ENCODE results near the gene GPR139. TPM values are rescaled to one million over a fixed set of nuclear protein-coding genes. Genes with fewer than 3 reads are reported as not detected.

GPR139 gene
- total RNA-seq, 1 experiment from 2014 or later, result not detected

DNA sequence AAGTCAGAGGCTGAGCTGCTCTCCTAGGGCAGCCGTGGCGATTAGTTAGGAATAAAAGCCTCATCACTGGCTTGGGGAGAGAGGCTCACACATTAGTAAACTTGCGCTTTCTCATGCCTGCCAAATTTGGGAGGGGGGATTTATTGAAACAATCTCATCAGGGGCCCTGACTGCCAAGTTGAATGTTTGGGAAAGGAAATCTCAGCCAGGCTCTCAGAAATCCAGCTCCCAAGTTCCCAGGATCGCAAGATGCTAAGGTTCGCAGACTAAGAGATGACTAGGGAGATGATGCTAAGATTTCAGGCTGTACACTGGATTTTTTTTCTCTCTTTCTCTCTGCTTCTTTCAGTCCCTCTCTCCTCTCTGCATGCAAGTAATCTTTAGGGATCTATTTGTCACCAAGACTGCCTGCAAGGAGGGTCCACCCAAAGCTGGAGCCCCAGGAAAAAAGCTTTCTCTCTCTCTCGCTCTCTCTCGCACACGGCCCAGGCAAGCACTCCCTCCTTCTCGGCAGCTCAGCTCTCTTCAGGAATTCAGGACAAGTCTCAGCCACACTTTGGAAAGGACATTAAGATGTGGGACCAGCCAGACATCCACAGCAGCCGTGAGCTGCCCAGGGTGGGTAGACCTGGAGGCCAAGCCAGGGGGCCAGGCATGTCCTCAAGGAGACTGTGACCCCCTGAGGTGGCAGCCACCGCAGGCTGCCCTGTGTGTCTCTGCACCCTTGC, 1.4 kb downstream of the GPR139 start:
- H3K4me3 ChIP-seq, result no peak overlapping the region
- H3K36me3 ChIP-seq, result no peaks in the 10 kb centered on the region
- peaks cover 48% of the 10 kb centered on the region for H3K27me3 ChIP-seq
- no peak for DNase-seq
- no peaks in the 10 kb centered on the region for H3K9me3 ChIP-seq

DNA sequence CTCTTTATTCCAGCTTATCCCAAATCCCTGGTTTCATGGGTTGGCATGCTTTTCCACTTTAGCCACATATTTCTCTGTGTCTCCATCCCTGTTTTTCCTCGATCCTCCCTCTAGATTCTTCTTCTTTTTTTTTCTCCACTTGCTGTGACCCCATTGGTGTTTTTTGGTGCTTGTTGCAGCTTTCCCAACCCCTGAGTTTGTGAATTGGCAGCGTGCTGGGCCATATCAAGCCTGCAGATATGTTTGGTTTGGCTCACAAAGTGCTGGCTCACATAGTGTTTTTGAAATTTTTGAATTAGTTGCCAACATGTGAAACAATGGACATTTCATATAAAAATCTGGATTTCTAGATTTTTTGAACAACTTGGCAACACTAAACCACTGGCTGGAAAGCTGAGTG, 8.8 kb downstream of the GPR139 start:
- no peak overlapping the region for H3K4me3 ChIP-seq
- H3K36me3 ChIP-seq, result no peaks in the 10 kb centered on the region
- H3K27me3 ChIP-seq, result peaks cover 6% of the 10 kb centered on the region
- H3K9me3 ChIP-seq, result no peaks in the 10 kb centered on the region
- no peak for DNase-seq

DNA sequence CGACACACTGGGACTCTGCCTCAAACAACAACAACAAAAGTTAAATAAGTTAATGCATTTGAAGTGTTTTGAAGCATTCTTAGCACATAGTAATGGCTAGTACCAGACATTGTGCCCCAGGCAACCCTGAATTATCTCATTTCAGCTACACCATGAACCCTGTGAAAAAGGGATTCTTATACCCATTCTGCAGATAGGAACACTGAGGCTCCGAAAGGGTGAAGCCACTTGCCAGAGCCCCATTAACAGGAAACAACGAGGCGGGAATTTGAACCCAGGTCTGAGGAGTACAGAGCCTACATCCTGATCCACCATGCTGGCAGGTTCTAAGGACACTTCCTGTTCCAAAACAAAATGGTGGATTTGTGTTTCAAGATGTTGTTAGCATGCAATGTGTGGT, 9.2 kb downstream of the GPR139 start:
- Histone ChIP-seq H3K9me3 (no peaks in the 10 kb centered on the region), H3K36me3 (no peaks in the 10 kb centered on the region), H3K4me3 (no peak overlapping the region), H3K27me3 (peaks cover 2% of the 10 kb centered on the region)
- no peak for DNase-seq

DNA sequence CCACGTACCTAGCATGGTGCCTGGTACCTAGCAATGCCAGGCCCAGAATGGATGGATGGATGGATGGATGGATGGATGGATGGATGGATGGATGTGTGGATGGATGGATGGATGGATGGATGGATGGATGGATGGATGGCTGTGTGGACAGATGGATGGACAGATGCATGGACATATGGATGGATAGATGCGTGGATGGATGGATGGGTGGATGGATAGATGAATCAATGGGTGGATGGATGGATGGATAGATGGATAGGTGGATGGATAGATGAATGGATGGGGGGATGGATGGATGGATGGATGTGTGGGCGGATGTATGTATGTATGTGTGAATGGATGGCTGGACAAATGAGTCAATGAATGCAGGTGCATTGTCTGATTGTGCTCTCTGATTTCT, 12.6 kb downstream of the GPR139 start:
- no peak for DNase-seq
- Histone ChIP-seq H3K9me3 (no peaks in the 10 kb centered on the region), H3K27me3 (no peaks in the 10 kb centered on the region; the same call in none of the 2 replicates), H3K4me3 (no peak overlapping the region), H3K36me3 (no peaks in the 10 kb centered on the region)

DNA sequence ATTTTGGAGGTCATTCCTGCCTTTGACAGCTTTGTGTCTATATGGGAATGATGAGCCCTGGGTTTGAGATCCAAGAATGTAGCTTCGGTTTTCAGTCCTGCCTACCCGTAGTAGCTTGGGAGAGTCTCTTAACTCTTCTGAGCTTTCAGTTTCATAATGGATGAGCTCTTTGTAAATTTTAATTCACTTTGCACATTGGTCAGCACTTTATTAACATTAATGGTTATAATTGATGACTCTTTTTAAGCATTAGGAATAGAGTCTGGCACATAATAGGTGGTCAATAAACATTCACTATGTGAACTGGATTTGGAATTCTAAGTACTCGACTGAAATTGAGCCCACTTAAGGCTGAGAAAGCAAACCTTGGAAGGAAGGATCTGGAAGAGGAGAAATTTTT, 17.3 kb downstream of the GPR139 start:
- no peaks in the 10 kb centered on the region for H3K9me3 ChIP-seq
- DNase-seq, result no peak
- H3K36me3 ChIP-seq, result no peaks in the 10 kb centered on the region
- peaks cover 3% of the 10 kb centered on the region for H3K27me3 ChIP-seq
- no peak overlapping the region for H3K4me3 ChIP-seq

DNA sequence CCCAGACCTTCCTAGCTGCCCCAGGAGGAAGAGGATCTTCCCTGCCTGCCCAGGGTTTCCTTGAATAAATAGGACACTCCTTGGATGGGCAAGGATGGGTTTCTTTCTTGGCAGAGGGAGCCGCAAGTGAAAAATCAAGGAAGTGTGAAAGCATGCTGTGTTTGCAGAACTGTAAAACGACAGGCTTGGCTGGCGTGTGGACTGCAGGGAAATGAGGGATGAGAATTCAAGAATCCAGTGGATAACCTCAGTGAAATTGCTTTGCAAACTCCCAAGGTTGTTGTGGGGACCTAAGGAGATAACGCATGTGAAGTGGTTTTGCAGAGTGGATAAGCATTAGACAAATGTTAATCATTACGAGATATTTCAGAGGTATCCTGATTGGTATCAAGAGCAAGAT, 20.4 kb downstream of the GPR139 start:
- Histone ChIP-seq H3K36me3 (no peaks in the 10 kb centered on the region), H3K27me3 (peaks cover 5% of the 10 kb centered on the region), H3K4me3 (no peak overlapping the region), H3K9me3 (no peaks in the 10 kb centered on the region)
- no peak for DNase-seq

DNA sequence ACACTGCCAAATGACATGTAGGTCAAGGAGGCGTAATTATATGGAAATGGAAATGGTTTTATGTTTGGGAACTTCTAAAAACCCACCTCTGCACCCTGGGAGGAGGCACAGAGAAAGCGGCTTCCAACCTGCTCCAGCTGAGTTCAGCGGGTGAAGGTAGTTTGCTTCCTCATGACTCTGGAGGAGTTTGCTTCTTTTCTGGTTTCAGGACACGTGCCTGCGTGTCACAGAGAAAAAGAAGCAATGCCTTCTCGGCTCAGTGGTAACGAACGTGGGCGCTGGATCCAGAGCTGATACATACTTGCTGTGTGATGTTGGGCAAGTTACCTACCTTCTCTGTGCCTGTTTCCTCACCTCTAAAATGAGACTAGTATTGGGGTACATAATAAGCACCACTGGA, 22.1 kb downstream of the GPR139 start:
- Histone ChIP-seq H3K27me3 (peaks cover 5% of the 10 kb centered on the region), H3K4me3 (no peak overlapping the region), H3K36me3 (no peaks in the 10 kb centered on the region), H3K9me3 (no peaks in the 10 kb centered on the region)
- DNase-seq, result no peak

DNA sequence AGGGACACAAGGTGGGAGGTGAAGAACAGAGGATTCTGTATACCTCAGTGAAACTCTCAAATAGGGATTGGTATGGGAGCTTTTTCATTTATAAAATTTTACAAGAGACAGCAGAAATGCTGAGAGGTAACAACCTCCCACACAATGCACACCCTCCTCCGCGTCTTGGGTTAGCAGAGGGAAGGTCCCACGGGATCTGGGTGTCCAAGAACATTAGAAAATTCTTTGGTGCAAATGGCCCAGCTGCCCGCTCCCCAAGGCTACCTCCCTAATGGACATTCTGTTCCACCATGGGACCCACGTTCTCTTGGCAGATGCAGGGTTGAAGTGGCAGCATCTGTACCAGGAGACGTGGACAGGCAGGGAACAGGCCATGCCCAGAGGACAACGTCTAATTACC, 22.5 kb downstream of the GPR139 start:
- Histone ChIP-seq H3K36me3 (no peaks in the 10 kb centered on the region), H3K9me3 (no peaks in the 10 kb centered on the region), H3K4me3 (no peak overlapping the region), H3K27me3 (peaks cover 5% of the 10 kb centered on the region)
- DNase-seq, result no peak

DNA sequence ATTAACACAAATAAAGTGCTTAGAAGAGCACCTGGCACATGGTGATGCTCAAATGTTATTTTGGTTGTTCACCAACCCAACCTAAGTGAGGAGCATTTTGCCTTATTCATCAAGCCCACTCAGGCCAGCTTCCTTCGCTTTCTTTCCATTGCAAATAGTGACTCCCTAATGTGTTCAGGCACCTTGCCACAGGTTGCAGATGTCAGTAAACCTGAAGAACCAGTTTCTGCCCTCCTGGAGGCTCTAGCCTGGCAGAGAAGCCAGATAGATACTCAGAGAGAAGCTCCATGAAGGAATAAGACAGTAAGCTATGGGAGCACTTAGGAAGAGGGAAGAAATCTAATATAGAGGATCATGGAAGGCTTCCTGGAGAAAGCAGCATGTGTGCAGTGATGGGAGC, 23.9 kb downstream of the GPR139 start:
- H3K36me3 ChIP-seq, result no peaks in the 10 kb centered on the region
- H3K4me3 ChIP-seq, result no peak overlapping the region
- no peaks in the 10 kb centered on the region for H3K9me3 ChIP-seq
- no peak for DNase-seq
- H3K27me3 ChIP-seq, result peaks cover 5% of the 10 kb centered on the region

DNA sequence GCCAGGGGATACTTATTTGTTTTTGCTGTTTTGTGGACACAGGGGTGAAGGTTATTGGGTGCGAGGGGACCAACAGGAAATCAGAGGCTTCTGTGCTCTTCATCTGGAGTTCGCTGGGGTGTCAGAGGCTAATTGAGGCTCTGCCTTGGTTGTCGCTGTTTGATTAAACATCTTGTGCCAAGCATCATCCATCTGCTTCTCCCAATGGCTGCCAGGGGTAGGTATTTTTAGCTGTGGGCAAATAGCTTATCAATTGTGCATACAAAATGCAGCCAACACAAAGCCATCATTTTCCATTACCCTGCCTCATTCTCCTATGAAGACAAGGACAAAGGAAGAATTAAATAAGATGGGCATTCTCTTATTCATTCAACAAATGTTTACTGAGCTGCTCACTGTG, 27.8 kb downstream of the GPR139 start:
- H3K4me3 ChIP-seq, result no peak overlapping the region
- H3K27me3 ChIP-seq, result peaks cover 4% of the 10 kb centered on the region
- H3K9me3 ChIP-seq, result no peaks in the 10 kb centered on the region
- no peak for DNase-seq
- no peaks in the 10 kb centered on the region for H3K36me3 ChIP-seq

DNA sequence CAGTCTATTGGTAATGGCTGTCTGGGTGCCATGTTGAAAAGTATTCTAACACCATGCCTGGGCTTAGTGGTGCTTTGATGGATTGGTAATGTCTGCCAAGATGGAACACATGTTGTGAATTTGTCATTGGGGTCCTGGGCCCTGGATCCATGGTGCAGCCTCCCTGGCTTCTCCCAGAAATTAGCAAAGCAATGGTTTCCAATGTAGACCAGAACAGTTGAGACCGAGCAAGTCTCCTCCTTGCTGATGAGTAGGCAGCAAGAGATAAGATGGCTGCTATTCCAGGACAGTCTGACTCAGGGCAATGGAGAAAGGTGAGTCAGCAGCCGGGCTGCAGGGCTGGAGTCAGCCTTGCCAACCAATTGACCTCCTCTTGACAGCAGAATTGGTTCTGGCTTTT, 30.8 kb downstream of the GPR139 start:
- H3K36me3 ChIP-seq, result no peaks in the 10 kb centered on the region
- peak; percentile 44 for DNase-seq
- no peak overlapping the region for H3K4me3 ChIP-seq
- no peaks in the 10 kb centered on the region for H3K9me3 ChIP-seq
- H3K27me3 ChIP-seq, result peaks cover 9% of the 10 kb centered on the region; the same call in 1 of the 2 replicates

DNA sequence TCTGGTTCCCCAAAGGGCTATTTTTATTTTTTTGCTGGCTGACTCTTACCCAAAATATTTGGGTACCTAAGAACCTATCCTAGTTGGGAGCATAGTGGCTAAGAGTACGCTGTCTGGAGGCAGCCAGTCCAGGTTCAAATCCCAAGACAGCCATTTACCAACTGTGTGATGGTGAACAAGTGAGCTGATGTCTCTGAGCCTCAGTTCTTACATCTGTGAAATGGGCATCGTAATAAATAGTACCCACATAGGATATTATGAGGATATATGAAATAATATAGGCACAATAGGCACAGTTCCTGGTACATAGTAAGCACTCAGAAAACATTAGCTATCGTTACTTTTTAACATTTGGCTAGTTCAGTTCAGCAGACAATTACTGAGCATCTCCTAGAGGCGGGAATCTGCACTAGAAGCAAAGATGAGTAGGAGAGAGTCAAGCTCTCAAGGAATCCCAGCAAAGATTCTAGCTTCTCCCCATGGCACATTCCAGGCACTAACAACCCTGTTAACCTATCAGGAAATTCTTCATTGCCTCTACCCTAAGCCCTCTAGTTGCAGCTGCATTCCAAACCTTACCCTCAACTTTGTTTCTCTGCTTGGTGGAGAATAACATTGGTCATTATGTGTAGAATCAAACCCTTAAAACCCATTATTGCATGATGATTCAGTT, 31.6 kb downstream of the GPR139 start:
- Histone ChIP-seq H3K9me3 (no peaks in the 10 kb centered on the region), H3K4me3 (no peak overlapping the region), H3K27me3 (peaks cover 9% of the 10 kb centered on the region; the same call in 1 of the 2 replicates), H3K36me3 (no peaks in the 10 kb centered on the region)
- no peak for DNase-seq

DNA sequence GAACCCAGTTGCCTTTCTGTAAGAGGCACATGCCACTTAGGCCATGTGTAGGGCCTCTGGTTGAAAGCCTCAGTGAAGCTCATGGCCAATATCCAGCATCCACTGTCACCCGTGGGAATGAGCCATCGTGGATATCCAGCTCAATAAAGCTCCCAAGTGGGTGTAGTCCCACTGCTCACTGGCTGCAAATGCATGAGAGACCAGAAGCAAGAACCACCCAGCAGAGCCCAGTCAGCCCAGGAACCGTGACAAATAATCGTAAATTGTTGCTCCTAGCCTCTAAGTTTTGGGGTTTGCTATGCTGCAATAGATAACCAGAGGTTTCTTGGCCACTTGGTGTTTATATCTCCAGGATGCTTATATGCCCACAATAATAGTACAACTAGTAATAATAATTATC, 33.7 kb downstream of the GPR139 start:
- H3K36me3 ChIP-seq, result no peaks in the 10 kb centered on the region
- H3K27me3 ChIP-seq, result peaks cover 12% of the 10 kb centered on the region; the same call in 1 of the 2 replicates
- DNase-seq, result no peak
- no peaks in the 10 kb centered on the region for H3K9me3 ChIP-seq
- no peak overlapping the region for H3K4me3 ChIP-seq

DNA sequence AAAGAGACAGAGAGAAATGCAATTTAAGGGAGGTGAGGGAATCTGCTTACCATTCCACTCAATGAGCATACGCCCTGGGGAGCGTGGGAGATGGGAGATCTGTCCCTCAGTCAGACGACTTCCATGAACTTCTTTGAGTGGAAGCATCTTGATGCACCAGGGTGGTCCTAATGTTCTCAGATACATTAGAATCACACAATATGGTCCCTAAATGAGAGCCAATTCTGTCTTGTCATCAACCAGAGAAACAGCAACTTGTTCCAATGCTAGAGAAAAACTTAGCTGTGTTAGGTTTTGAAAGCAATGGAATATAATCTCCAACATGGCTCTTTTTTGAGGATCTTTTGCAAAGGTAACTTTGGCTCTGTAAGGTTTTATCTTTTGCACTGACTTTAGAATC, 44.1 kb downstream of the GPR139 start:
- no peak for DNase-seq
- H3K27me3 ChIP-seq, result no peaks in the 10 kb centered on the region
- H3K36me3 ChIP-seq, result no peaks in the 10 kb centered on the region
- no peaks in the 10 kb centered on the region for H3K9me3 ChIP-seq
- no peak overlapping the region for H3K4me3 ChIP-seq

DNA sequence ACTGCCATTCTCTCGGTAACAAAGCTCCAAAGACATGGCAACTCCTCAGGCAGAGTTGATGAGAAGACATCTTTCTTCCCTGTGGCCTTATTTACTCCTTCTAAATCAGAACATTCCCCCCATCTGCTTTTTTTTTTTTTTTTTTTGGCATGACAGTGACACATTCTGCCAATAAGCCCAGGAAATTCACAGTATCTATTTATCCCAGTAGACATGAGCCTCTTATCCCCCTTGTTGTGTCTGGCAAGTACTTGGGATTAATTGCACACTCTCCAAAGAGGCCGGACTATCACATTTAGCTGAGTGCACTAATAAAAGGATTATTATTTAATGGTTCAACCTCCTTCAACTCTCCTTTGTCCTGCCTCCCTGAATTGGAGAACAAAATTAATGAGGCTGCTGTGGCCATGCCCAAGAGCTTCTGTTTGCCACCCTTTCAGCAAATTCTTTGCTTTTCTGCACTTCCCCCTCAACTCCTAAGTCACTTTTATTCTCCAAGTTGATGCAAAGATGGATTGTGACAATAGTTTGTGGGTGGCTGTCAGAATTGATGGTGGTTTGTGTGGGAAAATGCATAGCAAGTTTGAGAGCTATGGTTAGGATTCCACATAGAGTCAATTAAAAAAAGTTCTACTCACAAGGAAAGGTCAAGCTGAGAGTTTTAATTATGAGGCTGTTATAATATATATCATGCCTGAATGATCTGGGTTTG, 47.2 kb downstream of the GPR139 start:
- DNase-seq, result no peak
- H3K9me3 ChIP-seq, result no peaks in the 10 kb centered on the region

DNA sequence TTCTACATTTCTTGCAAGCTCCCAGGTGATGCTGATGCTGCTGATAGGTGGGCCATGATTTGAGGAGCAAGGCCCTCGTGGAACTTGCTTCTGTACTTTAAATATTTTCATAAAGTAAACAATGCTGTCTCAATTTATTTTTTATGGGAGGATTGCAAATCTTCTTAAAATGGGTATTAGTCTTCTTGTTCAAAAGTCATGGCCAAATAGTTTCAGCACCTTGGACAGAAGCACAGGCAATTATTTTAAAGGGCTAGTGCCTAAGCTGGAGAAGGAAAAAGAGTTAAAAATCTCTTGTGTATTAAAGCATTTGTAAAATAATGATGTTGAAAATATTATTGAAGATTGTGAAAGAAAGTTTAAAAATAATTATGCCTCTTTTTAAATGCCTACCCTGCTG, 50.5 kb downstream of the GPR139 start:
- no peaks in the 10 kb centered on the region for H3K27me3 ChIP-seq
- no peak overlapping the region for H3K4me3 ChIP-seq
- no peaks in the 10 kb centered on the region for H3K9me3 ChIP-seq
- DNase-seq, result no peak
- no peaks in the 10 kb centered on the region for H3K36me3 ChIP-seq

More for the DNA sequence above, 47.2 kb downstream of the GPR139 start:
- H3K4me3 ChIP-seq, result no peak overlapping the region
- H3K27me3 ChIP-seq, result no peaks in the 10 kb centered on the region
- H3K36me3 ChIP-seq, result no peaks in the 10 kb centered on the region

DNA sequence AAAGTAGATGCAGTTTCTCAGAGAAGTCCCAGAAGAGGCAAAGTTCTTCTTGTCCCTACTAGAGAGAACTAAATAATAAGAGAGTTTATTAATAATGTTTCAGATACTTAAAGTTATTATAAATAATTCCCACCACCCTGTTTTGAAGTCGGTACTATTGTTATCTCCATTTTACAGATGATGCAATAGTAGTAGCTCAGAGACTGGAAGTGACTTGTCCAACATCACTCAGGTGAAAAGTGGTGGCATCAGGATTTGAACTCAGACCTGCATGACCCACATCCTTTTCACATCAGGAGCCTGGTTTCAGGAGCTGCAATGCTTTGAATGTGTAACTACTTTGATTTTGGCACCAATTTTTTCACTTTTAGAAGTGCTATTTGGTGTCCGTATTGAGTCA, 52.7 kb downstream of the GPR139 start:
- no peaks in the 10 kb centered on the region for H3K36me3 ChIP-seq
- no peak overlapping the region for H3K4me3 ChIP-seq
- H3K9me3 ChIP-seq, result no peaks in the 10 kb centered on the region
- H3K27me3 ChIP-seq, result no peaks in the 10 kb centered on the region
- DNase-seq, result no peak

Measured in MG63 (cell line).